GM23338 (cell line): ENCODE results near the gene DHRSX.

Experiments
- CREB1 ChIP-seq: fragments of 250-450 bp; sonication (Bioruptor Pico); IDR thresholded peaks from 2 replicates; pipeline ENCODE4 v1.5.0; 2020; ENCODE audit warnings: low read depth, mild to moderate bottlenecking, moderate library complexity
- EZH2 ChIP-seq: fragments of 200-600 bp; sonication (generic); IDR thresholded peaks from one replicate; pipeline ENCODE4 v1.8.0; 2017; ENCODE audit warnings: antibody characterized with exemption, mild to moderate bottlenecking, low read depth; ENCODE audit not compliant: unreplicated experiment
- EZH2phosphoT487 ChIP-seq: fragments of 200-600 bp; sonication (generic); IDR thresholded peaks from one replicate; pipeline ENCODE4 v1.8.1; 2018; ENCODE audit warnings: antibody characterized with exemption; ENCODE audit not compliant: unreplicated experiment
- JUNB ChIP-seq: IDR thresholded peaks from one replicate; pipeline ENCODE4 v1.6.1; 2016; ENCODE audit warnings: antibody characterized with exemption; ENCODE audit not compliant: unreplicated experiment
- NANOG ChIP-seq: IDR thresholded peaks from 2 replicates; pipeline ENCODE4 v1.6.1; 2016; ENCODE audit warnings: antibody characterized with exemption, borderline replicate concordance
- POLR2AphosphoS5 ChIP-seq: IDR thresholded peaks from 2 replicates; pipeline ENCODE4 v1.6.1; 2016; ENCODE audit warnings: antibody characterized with exemption, low read depth
- STAT1 ChIP-seq: IDR thresholded peaks from one replicate; pipeline ENCODE4 v1.6.1; 2016; ENCODE audit warnings: antibody characterized with exemption; ENCODE audit not compliant: unreplicated experiment
- ZNF114 ChIP-seq: fragments of 250-450 bp; sonication (Bioruptor Pico); IDR thresholded peaks from 2 replicates; pipeline ENCODE4 v1.5.0; 2020; ENCODE audit warnings: mild to moderate bottlenecking, moderate library complexity
- ZNF331 ChIP-seq: fragments of 250-450 bp; sonication (Bioruptor Pico); IDR thresholded peaks from 2 replicates; pipeline ENCODE4 v1.5.0; 2020; ENCODE audit warnings: low read depth, mild to moderate bottlenecking, moderate library complexity
- TF ChIP-seq, protein P1 (sequence below), 2 experiments: fragments of 200-600 bp in 1 of 2; sonication (generic) in 1 of 2; conservative IDR thresholded peaks; 2 replicates each; pipeline versions ENCODE4 v1.5.1 to v1.6.1; 2016 to 2017; ENCODE audit warnings: antibody characterized with exemption in 2 of 2, low read depth in 2 of 2, mild to moderate bottlenecking in 2 of 2, moderate library complexity in 1 of 2
- TF ChIP-seq, protein P2 (sequence below): IDR thresholded peaks from one replicate; pipeline ENCODE4 v1.6.1; 2018; ENCODE audit warnings: antibody characterized with exemption; ENCODE audit not compliant: unreplicated experiment
- TF ChIP-seq, protein P3 (sequence below): IDR thresholded peaks from 2 replicates; pipeline ENCODE4 v1.6.1; 2016; ENCODE audit warnings: antibody characterized with exemption
- TF ChIP-seq, protein P4 (sequence below): fragments of 250-450 bp; sonication (Bioruptor Pico); IDR thresholded peaks from 2 replicates; pipeline ENCODE4 v1.5.0; 2020; ENCODE audit warnings: mild to moderate bottlenecking, moderate library complexity

DNA sequence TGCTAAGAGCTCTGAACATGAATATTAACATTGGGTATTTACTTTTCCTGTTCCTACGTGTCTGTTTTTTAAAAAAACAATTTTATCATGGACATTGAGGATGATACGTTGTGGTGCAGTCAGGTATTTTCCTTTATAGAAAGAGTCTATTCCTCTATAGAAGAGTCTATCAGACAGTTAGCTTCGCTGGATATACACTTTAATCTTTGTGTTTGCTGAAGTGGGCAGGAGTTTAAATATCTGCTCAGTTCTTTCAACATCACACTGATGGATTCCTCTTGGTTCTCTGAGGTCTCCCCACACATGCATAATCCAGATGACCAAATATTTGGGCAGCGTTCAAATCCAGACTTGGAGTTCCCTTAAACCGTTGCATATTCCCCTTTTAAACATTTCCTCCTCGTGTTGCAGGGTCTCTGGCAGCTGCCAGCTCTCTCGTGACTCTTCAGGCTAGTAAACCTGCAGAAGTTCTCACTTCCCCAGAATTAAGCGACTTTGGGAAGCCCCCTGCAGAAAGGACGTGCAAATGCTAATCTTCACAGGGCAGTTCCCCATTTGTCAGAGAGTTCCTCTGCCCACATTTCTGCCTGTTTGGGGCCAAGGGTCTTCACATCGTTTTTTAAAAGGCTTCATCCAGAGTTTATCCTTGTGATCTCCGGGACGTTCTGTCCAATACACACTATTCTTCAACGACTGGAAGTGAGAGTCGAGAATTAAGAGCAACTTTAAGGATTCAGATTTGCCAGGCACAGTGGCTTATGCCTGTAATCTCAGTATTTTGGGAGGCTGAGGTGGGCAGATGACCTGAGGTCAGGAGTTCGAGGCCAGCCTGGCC is 20.5 kb upstream of the DHRSX start:
- TF ChIP-seq, protein P1, sequence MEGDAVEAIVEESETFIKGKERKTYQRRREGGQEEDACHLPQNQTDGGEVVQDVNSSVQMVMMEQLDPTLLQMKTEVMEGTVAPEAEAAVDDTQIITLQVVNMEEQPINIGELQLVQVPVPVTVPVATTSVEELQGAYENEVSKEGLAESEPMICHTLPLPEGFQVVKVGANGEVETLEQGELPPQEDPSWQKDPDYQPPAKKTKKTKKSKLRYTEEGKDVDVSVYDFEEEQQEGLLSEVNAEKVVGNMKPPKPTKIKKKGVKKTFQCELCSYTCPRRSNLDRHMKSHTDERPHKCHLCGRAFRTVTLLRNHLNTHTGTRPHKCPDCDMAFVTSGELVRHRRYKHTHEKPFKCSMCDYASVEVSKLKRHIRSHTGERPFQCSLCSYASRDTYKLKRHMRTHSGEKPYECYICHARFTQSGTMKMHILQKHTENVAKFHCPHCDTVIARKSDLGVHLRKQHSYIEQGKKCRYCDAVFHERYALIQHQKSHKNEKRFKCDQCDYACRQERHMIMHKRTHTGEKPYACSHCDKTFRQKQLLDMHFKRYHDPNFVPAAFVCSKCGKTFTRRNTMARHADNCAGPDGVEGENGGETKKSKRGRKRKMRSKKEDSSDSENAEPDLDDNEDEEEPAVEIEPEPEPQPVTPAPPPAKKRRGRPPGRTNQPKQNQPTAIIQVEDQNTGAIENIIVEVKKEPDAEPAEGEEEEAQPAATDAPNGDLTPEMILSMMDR (conservative IDR thresholded peaks at IDR 0.05; ENCODE audit: low read depth in 2 of 2): no peak
- TF ChIP-seq EZH2phosphoT487 (no peak), JUNB (no peak), CREB1 (no peak), POLR2AphosphoS5 (no peak), EZH2 (no peak), STAT1 (no peak), NANOG (no peak), ZNF114 (CRISPR knock-in tag) (no peak), ZNF331 (CRISPR knock-in tag) (no peak)
- TF ChIP-seq, protein P2, sequence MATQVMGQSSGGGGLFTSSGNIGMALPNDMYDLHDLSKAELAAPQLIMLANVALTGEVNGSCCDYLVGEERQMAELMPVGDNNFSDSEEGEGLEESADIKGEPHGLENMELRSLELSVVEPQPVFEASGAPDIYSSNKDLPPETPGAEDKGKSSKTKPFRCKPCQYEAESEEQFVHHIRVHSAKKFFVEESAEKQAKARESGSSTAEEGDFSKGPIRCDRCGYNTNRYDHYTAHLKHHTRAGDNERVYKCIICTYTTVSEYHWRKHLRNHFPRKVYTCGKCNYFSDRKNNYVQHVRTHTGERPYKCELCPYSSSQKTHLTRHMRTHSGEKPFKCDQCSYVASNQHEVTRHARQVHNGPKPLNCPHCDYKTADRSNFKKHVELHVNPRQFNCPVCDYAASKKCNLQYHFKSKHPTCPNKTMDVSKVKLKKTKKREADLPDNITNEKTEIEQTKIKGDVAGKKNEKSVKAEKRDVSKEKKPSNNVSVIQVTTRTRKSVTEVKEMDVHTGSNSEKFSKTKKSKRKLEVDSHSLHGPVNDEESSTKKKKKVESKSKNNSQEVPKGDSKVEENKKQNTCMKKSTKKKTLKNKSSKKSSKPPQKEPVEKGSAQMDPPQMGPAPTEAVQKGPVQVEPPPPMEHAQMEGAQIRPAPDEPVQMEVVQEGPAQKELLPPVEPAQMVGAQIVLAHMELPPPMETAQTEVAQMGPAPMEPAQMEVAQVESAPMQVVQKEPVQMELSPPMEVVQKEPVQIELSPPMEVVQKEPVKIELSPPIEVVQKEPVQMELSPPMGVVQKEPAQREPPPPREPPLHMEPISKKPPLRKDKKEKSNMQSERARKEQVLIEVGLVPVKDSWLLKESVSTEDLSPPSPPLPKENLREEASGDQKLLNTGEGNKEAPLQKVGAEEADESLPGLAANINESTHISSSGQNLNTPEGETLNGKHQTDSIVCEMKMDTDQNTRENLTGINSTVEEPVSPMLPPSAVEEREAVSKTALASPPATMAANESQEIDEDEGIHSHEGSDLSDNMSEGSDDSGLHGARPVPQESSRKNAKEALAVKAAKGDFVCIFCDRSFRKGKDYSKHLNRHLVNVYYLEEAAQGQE: no peak
- TF ChIP-seq, protein P3, sequence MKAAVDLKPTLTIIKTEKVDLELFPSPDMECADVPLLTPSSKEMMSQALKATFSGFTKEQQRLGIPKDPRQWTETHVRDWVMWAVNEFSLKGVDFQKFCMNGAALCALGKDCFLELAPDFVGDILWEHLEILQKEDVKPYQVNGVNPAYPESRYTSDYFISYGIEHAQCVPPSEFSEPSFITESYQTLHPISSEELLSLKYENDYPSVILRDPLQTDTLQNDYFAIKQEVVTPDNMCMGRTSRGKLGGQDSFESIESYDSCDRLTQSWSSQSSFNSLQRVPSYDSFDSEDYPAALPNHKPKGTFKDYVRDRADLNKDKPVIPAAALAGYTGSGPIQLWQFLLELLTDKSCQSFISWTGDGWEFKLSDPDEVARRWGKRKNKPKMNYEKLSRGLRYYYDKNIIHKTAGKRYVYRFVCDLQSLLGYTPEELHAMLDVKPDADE: no peak
- TF ChIP-seq, protein P4, sequence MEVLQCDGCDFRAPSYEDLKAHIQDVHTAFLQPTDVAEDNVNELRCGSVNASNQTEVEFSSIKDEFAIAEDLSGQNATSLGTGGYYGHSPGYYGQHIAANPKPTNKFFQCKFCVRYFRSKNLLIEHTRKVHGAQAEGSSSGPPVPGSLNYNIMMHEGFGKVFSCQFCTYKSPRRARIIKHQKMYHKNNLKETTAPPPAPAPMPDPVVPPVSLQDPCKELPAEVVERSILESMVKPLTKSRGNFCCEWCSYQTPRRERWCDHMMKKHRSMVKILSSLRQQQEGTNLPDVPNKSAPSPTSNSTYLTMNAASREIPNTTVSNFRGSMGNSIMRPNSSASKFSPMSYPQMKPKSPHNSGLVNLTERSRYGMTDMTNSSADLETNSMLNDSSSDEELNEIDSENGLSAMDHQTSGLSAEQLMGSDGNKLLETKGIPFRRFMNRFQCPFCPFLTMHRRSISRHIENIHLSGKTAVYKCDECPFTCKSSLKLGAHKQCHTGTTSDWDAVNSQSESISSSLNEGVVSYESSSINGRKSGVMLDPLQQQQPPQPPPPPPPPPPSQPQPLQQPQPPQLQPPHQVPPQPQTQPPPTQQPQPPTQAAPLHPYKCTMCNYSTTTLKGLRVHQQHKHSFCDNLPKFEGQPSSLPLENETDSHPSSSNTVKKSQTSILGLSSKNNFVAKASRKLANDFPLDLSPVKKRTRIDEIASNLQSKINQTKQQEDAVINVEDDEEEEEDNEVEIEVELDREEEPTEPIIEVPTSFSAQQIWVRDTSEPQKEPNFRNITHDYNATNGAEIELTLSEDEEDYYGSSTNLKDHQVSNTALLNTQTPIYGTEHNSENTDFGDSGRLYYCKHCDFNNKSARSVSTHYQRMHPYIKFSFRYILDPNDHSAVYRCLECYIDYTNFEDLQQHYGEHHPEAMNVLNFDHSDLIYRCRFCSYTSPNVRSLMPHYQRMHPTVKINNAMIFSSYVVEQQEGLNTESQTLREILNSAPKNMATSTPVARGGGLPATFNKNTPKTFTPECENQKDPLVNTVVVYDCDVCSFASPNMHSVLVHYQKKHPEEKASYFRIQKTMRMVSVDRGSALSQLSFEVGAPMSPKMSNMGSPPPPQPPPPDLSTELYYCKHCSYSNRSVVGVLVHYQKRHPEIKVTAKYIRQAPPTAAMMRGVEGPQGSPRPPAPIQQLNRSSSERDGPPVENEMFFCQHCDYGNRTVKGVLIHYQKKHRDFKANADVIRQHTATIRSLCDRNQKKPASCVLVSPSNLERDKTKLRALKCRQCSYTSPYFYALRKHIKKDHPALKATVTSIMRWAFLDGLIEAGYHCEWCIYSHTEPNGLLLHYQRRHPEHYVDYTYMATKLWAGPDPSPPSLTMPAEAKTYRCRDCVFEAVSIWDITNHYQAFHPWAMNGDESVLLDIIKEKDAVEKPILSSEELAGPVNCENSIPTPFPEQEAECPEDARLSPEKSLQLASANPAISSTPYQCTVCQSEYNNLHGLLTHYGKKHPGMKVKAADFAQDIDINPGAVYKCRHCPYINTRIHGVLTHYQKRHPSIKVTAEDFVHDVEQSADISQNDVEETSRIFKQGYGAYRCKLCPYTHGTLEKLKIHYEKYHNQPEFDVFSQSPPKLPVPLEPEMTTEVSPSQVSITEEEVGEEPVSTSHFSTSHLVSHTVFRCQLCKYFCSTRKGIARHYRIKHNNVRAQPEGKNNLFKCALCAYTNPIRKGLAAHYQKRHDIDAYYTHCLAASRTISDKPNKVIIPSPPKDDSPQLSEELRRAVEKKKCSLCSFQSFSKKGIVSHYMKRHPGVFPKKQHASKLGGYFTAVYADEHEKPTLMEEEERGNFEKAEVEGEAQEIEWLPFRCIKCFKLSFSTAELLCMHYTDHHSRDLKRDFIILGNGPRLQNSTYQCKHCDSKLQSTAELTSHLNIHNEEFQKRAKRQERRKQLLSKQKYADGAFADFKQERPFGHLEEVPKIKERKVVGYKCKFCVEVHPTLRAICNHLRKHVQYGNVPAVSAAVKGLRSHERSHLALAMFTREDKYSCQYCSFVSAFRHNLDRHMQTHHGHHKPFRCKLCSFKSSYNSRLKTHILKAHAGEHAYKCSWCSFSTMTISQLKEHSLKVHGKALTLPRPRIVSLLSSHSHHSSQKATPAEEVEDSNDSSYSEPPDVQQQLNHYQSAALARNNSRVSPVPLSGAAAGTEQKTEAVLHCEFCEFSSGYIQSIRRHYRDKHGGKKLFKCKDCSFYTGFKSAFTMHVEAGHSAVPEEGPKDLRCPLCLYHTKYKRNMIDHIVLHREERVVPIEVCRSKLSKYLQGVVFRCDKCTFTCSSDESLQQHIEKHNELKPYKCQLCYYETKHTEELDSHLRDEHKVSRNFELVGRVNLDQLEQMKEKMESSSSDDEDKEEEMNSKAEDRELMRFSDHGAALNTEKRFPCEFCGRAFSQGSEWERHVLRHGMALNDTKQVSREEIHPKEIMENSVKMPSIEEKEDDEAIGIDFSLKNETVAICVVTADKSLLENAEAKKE (CRISPR knock-in tag): no peak
